HG03280 (cell line): ENCODE measurements around the gene ARMC5.

Experiments used
- ATAC-seq: cut with Tn5 transposase; IDR thresholded peaks from one replicate; pipeline ENCODE4 v1.9.1; 2021; ENCODE audit warnings: mild to moderate bottlenecking, moderate library complexity; ENCODE audit not compliant: unreplicated experiment

Gene ARMC5

DNA sequence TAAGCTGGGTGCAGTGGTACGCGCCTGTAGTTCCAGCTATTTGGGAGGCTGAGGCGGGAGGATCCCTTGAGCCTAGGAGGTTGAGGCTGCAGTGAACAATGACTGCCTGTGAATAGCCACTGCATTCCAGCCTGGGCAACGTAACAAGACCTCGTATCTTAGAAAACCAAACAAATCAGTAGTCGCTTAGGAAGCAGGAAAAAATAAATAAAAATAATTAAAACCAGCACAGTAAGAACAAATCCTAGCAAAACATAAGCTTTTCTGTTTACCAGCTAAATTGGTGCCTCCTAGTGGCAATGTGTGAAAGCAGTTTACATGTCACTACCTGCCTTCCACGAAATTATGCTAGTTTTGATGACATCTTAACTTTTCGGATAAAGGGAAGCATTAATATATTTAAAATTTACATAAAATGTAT lies 1.3 kb downstream of the ARMC5 start:
- no peak for ATAC-seq

DNA sequence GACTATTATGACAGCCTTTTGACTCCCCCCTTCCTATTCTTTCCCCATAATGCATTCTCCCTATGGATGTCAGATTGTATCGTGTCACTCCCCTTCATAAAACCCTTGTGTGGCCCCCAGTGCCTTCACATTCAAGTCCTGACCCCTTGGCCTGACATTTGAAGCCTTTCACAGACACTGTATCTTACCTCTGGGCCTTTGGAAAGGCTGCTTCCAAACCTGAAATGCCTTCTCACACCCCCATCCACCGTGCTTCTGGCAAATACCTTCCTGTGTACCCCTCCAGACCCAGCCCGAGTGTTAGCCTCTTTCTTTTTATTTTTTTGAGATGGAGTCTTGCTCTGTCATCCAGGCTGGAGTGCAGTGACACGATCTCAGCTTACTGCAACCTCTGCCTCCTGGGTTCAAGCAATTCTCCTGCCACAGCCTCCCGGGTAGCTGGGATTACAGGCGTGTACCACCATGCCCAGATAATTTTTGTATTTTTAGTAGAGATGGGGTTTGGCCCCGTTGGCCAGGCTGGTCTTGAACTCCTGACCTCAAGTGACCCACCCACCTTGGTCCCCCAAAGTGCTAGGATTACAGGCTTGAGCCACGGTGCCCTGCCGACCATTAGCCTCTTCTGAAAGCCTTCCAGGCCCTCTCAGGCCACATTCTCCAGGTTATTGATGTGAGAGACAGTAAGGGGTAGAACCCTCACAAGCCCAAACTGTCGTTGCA lies 2.1 kb downstream of the ARMC5 start:
- no peak for ATAC-seq

DNA sequence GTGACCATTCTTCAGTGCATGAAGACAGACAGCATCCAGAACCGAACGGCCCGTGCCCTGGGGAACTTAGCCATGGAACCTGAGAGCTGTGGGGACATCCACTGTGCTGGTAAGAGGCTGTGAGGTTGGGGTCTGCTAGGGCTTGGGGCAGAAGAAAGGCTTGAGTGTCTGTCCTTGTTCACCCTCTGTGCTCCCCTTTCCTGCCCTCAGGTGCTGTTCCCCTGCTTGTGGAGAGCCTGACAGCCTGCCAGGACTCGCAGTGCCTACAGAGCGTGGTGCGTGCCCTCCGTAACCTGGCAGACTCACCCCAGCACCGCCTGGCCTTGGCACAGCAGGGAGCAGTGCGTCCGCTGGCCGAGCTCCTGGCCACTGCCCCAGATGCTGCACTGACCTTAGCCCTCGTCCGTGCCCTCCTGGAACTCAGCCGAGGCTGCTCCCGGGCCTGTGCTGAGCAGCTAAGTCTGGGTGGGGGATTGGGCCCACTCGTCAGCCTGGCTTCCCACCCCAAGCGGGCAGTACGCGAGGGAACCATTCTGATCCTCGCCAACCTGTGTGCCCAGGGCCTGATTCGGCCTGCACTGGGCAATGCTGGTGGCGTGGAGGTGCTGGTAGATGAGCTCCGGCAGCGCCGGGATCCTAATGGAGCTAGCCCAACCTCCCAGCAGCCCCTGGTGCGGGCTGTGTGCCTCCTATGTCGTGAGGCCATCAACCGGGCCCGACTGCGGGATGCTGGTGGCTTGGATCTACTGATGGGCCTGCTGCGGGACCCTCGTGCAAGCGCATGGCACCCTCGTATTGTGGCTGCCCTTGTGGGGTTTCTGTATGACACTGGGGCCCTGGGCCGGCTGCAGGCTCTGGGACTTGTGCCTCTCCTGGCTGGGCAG lies 2.9 kb downstream of the ARMC5 start:
- no peak for ATAC-seq

DNA sequence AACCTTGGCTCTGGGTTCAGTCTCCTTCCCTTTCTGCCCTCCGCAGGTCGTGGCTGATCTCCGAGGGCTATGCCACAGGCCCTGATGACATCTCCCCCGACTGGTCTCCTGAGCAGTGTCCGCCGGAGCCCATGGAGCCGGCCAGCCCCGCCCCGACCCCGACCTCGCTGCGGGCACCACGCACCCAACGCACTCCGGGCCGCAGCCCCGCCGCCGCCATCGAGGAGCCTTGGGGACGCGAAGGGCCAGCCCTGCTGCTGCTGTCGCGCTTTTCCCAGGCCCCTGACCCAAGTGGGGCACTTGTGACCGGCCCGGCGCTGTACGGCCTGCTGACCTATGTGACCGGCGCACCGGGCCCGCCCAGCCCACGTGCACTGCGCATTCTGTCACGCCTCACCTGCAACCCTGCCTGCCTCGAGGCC lies 5.1 kb downstream of the ARMC5 start:
- no peak for ATAC-seq

DNA sequence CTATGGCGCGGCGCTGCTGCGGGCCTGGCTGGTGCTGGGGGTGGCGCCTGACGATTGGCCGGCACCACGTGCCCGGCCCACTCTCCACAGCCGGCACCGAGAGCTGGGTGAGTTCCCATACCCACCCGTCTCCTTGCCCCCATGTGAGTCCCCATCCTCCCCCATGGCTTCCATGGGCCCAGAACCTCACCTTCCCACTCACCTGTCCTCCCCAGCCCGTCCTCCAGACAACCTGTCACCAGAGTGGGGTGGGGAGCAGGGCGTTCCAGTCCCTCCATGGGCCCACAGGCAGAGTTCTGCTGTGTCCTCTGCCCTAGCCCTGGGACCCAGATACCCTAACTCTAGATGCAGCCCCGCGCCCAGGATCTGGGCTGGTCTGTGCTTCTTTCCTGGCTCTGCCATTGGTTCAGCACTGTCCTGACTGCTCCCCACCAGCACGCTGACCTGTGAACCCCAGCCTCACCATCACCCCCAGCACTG lies 5.5 kb downstream of the ARMC5 start:
- no peak for ATAC-seq

DNA sequence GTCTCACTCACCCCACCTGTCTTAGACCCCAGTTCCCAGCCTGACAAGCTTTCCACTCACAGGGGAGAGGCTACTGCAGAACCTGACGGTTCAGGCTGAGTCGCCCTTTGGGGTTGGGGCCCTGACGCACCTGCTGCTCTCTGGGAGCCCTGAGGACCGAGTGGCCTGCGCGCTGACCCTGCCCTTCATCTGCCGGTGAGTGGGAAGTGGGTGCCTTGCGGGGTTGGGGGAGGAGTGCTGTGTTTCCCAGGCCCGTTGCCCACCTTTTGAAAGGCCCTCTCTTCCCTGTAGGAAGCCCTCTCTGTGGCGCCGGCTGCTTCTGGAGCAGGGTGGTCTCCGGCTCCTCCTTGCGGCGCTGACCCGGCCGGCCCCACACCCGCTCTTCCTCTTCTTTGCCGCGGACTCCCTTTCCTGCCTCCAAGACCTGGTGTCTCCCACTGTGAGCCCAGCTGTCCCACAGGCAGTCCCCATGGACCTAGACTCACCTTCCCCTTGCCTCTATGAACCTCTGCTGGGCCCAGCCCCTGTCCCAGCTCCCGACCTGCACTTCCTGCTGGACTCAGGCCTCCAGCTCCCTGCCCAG lies 6.6 kb downstream of the ARMC5 start:
- no peak for ATAC-seq

DNA sequence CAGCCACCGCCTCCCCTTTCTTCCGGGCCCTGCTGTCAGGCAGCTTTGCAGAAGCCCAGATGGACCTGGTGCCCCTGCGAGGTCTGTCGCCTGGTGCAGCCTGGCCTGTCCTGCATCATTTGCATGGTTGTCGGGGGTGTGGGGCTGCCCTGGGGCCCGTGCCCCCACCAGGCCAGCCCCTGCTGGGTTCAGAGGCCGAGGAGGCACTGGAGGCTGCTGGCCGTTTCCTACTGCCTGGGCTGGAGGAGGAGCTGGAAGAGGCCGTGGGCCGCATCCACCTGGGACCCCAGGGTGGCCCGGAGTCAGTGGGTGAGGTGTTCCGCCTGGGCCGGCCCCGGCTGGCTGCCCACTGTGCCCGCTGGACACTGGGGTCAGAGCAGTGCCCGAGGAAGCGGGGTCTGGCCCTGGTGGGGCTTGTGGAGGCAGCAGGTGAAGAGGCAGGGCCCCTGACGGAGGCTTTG lies 7.1 kb downstream of the ARMC5 start:
- ATAC-seq = no peak

DNA sequence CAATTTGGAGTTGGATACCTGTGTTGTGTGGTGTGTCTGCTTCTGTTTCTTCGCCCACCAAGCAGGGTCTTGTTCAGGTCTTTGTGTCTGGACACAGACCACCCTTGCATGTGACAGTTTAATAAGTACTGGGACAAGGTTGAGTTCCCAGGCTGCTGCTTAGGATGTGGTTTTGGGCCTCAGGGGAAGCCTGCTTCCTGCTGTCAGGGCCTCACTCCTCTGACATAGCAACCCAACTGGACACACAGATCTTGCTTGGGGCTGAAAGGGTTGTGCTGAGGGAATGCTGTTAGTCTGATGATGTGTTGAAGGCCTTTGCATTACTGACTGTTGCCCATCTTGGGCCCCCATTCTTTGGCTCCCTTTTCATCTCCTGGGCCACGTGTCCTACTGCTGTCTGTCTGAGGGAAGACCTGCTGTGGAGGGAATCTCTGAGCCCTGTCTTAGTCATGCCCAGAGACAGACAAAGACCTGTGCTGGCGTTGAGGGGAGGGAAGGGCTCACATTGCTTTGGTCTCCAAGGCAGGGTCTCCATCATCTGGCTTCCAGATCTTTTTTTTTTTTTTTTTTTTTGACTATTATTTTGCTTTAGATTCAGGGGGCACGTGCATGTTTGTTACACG lies 8.0 kb downstream of the ARMC5 start:
- ATAC-seq = no peak

DNA sequence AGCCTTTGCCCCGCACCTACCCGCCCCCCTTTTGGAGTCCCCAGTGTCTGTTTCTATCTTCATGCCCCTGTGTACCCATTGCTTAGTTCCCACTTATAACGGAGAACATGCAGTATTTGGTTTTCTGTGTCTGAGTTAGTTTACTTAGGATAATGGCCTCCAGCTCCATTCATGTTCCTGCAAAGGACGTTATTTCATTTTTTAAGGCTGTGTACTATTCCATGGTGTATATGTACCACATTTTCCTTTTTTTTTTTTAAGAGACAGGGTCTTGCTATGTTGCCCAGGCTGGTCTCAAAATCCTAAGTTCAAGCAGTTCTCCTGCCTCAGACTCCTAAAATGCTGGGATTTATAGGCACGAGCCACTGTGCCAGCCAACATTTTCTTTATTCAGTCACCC lies 8.6 kb downstream of the ARMC5 start:
- ATAC-seq = no peak

DNA sequence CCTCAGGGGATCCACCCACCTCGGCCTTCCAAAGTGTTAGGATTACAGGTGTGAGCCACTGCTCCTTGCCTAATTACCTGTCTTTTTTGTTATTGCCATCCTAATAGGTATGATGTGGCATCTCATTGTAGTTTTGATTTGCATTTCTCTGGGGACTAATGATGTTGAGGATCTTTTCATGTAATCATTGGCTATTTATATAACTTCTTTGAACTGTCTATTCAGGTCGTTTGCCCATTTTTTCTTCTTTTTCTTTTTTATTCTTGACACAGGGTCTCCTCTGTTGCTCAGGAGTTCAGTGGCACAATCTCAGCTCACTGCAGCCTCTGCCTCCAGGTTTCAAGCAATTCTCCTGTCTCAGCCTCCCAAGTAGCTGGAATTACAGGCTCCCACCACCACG lies 11.3 kb downstream of the ARMC5 start:
- ATAC-seq = no peak

DNA sequence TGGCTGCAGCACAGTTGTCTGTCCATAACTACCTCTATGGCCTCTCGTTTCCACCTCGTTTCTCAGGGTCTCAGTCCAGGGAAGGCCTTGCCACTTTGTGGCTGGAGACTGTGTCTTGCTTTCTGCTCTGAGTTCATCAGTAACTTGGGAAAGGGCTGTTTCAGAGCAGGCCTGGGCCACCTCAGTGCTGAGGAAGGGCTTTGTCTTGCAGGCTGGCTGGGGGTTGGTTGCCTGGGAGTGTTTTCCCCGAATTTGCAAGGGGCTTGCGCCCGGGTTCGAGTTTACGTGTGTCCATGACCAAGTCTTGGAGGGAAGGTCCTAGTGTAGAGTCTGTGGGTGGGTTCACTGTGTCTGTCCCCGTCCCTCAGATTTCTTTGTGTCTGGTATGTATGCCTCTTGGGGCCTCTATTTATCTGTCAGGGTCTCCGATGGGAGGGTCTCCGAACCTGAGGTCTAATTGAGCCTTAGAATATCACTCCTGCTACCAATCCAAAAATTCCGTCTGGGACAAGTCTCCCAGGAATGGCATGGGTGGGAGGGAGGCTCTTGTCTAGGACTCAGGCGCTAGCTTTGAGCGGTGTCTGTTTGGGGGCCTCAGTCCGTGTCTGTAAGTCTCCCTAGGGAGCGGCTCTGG lies 12.1 kb downstream of the ARMC5 start:
- ATAC-seq = no peak

DNA sequence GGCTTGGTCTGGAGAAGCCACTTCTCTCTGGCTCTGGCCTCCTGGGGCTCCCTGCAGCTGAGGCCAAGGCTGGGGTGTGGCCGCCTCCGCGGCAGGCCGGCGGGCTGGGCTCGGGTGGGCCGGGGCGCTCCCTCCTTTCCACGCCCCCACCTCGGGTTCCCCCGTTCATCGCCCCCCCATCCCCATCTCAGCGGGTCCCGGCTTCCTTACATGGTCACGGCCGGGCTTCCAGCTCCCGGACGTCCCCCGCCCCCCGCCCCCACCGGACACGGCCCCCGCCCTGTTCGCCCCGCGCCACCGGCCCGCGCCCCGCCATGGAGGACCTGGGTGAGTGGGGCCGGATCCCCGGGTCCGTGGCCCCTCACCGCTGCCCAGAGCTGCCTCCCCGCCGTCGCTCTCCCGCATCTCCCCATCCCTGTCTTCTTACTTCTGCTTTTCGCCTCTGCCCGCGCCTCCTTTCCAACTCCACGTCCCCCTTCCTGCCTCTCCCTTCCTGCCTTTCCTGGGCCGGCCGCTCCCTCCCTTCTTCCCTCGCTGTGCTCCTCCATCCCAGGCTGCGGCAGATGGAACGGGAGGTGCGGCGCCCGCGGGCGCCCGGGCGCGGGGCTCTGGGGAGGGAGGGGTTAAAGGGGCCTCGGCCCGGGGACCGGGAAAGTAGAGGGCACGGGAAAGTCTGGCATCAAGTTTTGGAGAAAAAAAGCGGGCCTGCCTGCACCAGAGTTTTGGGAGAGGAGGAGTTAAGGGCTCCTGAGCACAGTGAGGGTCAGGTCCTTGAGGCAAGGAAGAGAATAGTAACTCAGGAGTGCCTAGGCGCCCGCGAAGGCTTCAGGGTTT lies 12.8 kb downstream of the ARMC5 start, which contains the start of gene TGFB1I1:
Gene TGFB1I1, plus strand, starts transcription at position 278 of the 834 bp plus-strand sequence. Its CDS starts 37 bp downstream, at position 315.
- no peak for ATAC-seq

DNA sequence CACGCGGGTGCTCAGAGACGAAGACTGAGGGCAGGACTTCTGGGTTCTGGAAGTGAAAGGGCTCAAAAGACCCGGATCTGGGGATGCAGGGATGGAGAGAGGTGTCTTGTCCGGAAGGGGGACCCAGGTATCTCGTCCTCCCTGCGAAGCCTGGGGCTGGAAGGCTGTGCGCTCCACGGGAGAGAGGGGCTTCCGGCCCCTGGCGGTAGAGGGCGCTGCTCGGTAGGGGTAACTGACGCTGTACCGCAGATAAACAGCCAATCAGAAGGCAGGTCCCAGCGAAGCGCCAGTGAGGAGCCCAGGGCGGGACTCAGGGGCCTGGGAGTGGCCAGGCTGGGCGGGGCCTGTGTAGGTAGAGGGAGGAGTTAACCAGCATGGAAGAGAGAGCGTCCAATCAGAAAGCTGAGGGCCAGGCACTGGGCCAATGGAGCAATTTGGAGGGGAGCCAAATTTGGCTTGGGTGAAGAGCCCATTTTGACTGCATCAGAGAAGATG lies 13.5 kb downstream of the ARMC5 start:
- ATAC-seq = no peak

DNA sequence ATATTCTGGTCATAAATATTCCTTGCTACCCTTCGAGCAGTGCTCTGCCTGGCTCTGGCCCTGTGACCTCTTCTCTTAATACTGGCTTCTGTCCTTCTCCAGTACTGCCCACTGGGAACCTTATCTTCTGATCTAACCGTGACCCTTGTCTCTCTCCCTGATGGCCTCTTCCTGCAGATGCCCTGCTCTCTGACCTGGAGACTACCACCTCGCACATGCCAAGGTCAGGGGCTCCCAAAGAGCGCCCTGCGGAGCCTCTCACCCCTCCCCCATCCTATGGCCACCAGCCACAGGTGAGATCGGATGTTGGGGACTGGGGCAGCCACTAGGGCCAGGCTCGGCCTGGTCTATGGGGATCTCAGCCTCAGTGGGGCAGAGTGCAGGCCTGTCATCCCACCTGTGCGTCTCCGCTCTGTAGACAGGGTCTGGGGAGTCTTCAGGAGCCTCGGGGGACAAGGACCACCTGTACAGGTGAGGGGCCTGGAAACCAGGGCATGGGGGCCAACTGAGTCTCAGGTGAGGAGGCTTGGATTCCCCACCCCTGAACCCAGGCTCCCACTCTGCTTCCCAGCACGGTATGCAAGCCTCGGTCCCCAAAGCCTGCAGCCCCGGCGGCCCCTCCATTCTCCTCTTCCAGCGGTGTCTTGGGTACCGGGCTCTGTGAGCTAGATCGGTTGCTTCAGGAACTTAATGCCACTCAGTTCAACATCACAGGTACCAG lies 14.1 kb downstream of the ARMC5 start:
- ATAC-seq = no peak

DNA sequence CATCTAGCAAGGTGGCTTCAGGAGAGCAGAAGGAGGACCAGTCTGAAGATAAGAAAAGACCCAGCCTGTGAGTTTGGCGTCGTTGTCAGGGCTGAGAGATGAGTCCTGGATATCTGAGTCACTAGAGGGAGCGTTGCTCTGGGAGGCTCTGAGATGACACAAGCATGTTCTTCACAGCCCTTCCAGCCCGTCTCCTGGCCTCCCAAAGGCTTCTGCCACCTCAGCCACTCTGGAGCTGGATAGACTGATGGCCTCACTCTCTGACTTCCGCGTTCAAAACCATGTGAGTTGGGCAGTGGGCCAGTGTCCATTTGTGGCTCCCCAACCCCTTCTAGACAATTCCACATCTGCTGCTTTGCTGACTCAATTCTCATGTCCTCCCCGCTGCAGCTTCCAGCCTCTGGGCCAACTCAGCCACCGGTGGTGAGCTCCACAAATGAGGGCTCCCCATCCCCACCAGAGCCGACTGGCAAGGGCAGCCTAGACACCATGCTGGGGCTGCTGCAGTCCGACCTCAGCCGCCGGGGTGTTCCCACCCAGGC lies 14.9 kb downstream of the ARMC5 start:
- ATAC-seq = no peak

DNA sequence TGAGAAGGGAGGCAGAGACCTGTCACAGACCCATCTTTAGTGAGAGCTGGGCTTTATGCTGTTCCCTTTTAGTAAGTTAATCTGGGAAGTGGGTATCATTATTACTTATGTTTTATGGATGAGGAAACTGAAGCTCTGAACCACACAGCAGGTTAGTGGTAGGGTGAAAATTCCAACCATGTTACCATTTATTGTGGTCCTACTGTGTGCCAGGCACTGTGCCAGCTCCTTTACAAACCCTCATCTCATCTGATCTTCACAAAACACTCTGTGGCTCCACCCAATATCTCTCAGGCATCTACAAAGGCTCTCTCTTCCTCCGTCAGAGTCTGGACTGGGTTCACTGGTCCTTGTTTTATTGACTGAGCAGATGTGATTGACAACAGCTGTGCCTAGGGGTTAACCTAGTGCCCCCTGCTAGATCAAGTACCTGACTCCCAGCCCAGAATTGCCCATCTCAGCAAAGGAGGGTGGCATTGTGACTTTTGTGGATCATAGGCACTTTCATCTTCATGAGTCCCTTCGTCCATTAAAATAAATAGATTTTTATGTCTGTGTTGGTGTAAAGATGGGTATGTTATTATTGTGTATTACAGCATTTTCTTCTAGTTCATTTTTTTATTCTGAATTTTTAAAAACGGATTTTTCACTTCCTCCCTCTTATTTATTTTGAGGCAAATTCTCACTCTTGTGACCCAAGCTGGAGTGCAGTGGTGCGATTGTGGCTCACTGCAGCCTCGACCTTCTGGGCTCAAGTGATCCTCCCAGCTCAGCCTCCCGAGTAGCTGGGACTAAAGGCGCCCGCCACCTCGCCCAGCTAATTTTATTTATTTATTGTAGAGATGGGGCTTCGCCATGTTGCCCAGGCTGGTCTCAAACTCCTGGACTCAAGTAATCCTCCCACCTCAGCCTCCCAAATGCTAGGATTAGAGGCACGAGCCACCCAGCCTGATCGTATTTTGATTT lies 15.8 kb downstream of the ARMC5 start:
- no peak for ATAC-seq

DNA sequence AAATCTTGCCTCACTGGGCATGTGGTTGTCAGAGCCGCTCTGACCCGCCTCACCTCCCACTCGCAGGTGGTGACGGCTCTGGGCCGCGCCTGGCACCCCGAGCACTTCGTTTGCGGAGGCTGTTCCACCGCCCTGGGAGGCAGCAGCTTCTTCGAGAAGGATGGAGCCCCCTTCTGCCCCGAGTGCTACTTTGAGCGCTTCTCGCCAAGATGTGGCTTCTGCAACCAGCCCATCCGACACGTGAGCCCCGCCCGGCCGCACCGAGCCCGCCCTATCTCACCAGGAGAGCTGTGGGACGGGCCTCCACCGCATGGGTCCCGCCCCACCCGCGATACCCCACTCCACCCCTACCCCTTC lies 16.6 kb downstream of the ARMC5 start:
- ATAC-seq = no peak
